NCI-H446 treated with DMSO at 0.1 percent for 48 hours (cell line): Measurements from ENCODE around the gene IQGAP2.
"Not testable (repeated sequence)": the region's sequence is repeated elsewhere in the genome, so short reads cannot be mapped to it uniquely, and the experiment has no call there.

Source experiments
- DNase-seq: peaks from one replicate; lab custom pipeline; 2025; lab: John Stamatoyannopoulos, UW

Gene IQGAP2

GRCh38 chr5:76657683-76658311 is 254.7 kb downstream of the IQGAP2 start:
- no peak for DNase-seq

- DNase-seq: no peak
These were observed 257.3 kb downstream of the IQGAP2 start for GRCh38 chr5:76660360-76660759.

- DNase-seq: no peak
These were observed 259.4 kb downstream of the IQGAP2 start for GRCh38 chr5:76662521-76662920.

- DNase-seq: no peak
These were observed 260.5 kb downstream of the IQGAP2 start for GRCh38 chr5:76663573-76663972.

GRCh38 chr5:76664079-76664478 is 261.0 kb downstream of the IQGAP2 start:
- DNase-seq: no peak

GRCh38 chr5:76667495-76667894 is 264.4 kb downstream of the IQGAP2 start:
- DNase-seq: no peak

GRCh38 chr5:76669245-76669644 is 266.2 kb downstream of the IQGAP2 start:
- no peak for DNase-seq

- DNase-seq: no peak
These were observed 267.4 kb downstream of the IQGAP2 start for GRCh38 chr5:76670508-76670907.

GRCh38 chr5:76672242-76672641 is 269.2 kb downstream of the IQGAP2 start:
- no peak for DNase-seq

- DNase-seq: no peak
These were observed 270.0 kb downstream of the IQGAP2 start for GRCh38 chr5:76673125-76673524.

- DNase-seq: no peak
These were observed 271.4 kb downstream of the IQGAP2 start for GRCh38 chr5:76674330-76675066.

GRCh38 chr5:76675364-76675763 is 272.3 kb downstream of the IQGAP2 start:
- no peak for DNase-seq

GRCh38 chr5:76677849-76678472 is 274.9 kb downstream of the IQGAP2 start:
- no peak for DNase-seq

- DNase-seq: no peak
These were observed 276.1 kb downstream of the IQGAP2 start for GRCh38 chr5:76679231-76679630.

GRCh38 chr5:76680826-76681225 is 277.7 kb downstream of the IQGAP2 start:
- not testable (repeated sequence) for DNase-seq

- no peak for DNase-seq
These were observed 278.2 kb downstream of the IQGAP2 start for GRCh38 chr5:76681287-76681686.

GRCh38 chr5:76682387-76682786 is 279.3 kb downstream of the IQGAP2 start:
- DNase-seq: no peak

GRCh38 chr5:76683816-76684731 is 281.0 kb downstream of the IQGAP2 start:
- no peak for DNase-seq

GRCh38 chr5:76684756-76685519 is 281.9 kb downstream of the IQGAP2 start:
- no peak for DNase-seq

- no peak for DNase-seq
These were observed 282.6 kb downstream of the IQGAP2 start for GRCh38 chr5:76685704-76686103.

GRCh38 chr5:76688212-76688611 is 285.1 kb downstream of the IQGAP2 start:
- no peak for DNase-seq
